Stimulated activated CD8-positive, alpha-beta memory T cell treated with anti-CD3 and anti-CD28 coated beads, Interleukin-2, amount 100 ng/mL, for 1 hour (primary cell): ENCODE data around the gene HTRA1.
A peak's percentile ranks its signal among the peaks of the same experiment; 100 is the strongest.

Source experiments
- DNase-seq, 2 donors: peaks; one replicate each; pipeline ENCODE4 v3.0.0-alpha.2; 2020; ENCODE audit warnings: low read depth in 2 of 2

Gene HTRA1

GRCh38 chr10:122461367-122461728 lies at the start of gene HTRA1:
Gene HTRA1 (plus strand): TSS chr10:122461553. CDS start chr10:122461653, 100 bp downstream.
- DNase-seq: no peak

- DNase-seq: no peak
Measured at GRCh38 chr10:122413327-122413726, 48.0 kb upstream of the HTRA1 start.

- no peak for DNase-seq
Measured at GRCh38 chr10:122417667-122418066, 43.7 kb upstream of the HTRA1 start.

GRCh38 chr10:122419016-122419415 lies 42.3 kb upstream of the HTRA1 start:
- no peak for DNase-seq

- no peak for DNase-seq
Measured at GRCh38 chr10:122419876-122420623, 41.3 kb upstream of the HTRA1 start.

- DNase-seq: no peak
Measured at GRCh38 chr10:122420624-122421007, 40.7 kb upstream of the HTRA1 start.

GRCh38 chr10:122421054-122421625 lies 40.2 kb upstream of the HTRA1 start:
- DNase-seq: no peak

GRCh38 chr10:122421742-122422141 lies 39.6 kb upstream of the HTRA1 start:
- no peak for DNase-seq

- peak in 1 of 2 donors; percentile 9 for DNase-seq
Measured at GRCh38 chr10:122422266-122422989, 38.9 kb upstream of the HTRA1 start.

- DNase-seq: no peak
Measured at GRCh38 chr10:122424059-122424458, 37.3 kb upstream of the HTRA1 start.

GRCh38 chr10:122426829-122427228 lies 34.5 kb upstream of the HTRA1 start:
- DNase-seq: no peak

GRCh38 chr10:122427280-122427679 lies 34.1 kb upstream of the HTRA1 start:
- no peak for DNase-seq

GRCh38 chr10:122435212-122435827 lies 26.0 kb upstream of the HTRA1 start:
- no peak for DNase-seq

- DNase-seq: no peak
Measured at GRCh38 chr10:122441961-122442360, 19.4 kb upstream of the HTRA1 start.

- DNase-seq: no peak
Measured at GRCh38 chr10:122445469-122445868, 15.9 kb upstream of the HTRA1 start.

GRCh38 chr10:122445904-122446303 lies 15.4 kb upstream of the HTRA1 start:
- no peak for DNase-seq

GRCh38 chr10:122446668-122447423 lies 14.5 kb upstream of the HTRA1 start:
- no peak for DNase-seq

- no peak for DNase-seq
Measured at GRCh38 chr10:122448600-122448999, 12.8 kb upstream of the HTRA1 start.

- no peak for DNase-seq
Measured at GRCh38 chr10:122449153-122449552, 12.2 kb upstream of the HTRA1 start.

GRCh38 chr10:122450353-122450990 lies 10.9 kb upstream of the HTRA1 start:
- DNase-seq: no peak

GRCh38 chr10:122454071-122454470 lies 7.3 kb upstream of the HTRA1 start:
- DNase-seq: no peak
